ENCODE results near the gene SOCS7.

Gene SOCS7

GRCh38 chr17:38363016-38363415, 11.4 kb downstream of the SOCS7 start:
- no peak for DNase-seq (ENCODE audit: low read depth)

GRCh38 chr17:38364741-38365140, 13.1 kb downstream of the SOCS7 start:
- DNase-seq (ENCODE audit: low read depth): no peak

- no peak for DNase-seq (ENCODE audit: low read depth)
Measured at GRCh38 chr17:38369124-38369886, 17.7 kb downstream of the SOCS7 start.

- no peak for DNase-seq (ENCODE audit: low read depth)
Measured at GRCh38 chr17:38379448-38379847, 27.8 kb downstream of the SOCS7 start.

- DNase-seq (ENCODE audit: low read depth): no peak
Measured at GRCh38 chr17:38395090-38395489, 43.4 kb downstream of the SOCS7 start.

GRCh38 chr17:38397227-38397626, 45.6 kb downstream of the SOCS7 start:
- DNase-seq (ENCODE audit: low read depth): no peak

GRCh38 chr17:38400286-38400685, 48.6 kb downstream of the SOCS7 start:
- DNase-seq (ENCODE audit: low read depth): no peak

- DNase-seq (ENCODE audit: low read depth): no peak
Measured at GRCh38 chr17:38401459-38401858, 49.8 kb downstream of the SOCS7 start.

- no peak for DNase-seq (ENCODE audit: low read depth)
Measured at GRCh38 chr17:38402897-38403296, 51.3 kb downstream of the SOCS7 start.

GRCh38 chr17:38403491-38403890, 51.8 kb downstream of the SOCS7 start:
- DNase-seq (ENCODE audit: low read depth): peak; percentile 37

GRCh38 chr17:38404174-38404943, 52.7 kb downstream of the SOCS7 start:
- no peak for DNase-seq (ENCODE audit: low read depth)

GRCh38 chr17:38405654-38406053, 54.0 kb downstream of the SOCS7 start:
- DNase-seq (ENCODE audit: low read depth): no peak

GRCh38 chr17:38410201-38410600, 58.6 kb downstream of the SOCS7 start:
- DNase-seq (ENCODE audit: low read depth): no peak

GRCh38 chr17:38415250-38416194, 63.9 kb downstream of the SOCS7 start:
- DNase-seq (ENCODE audit: low read depth): peak; percentile 51

GRCh38 chr17:38416840-38417209, 65.2 kb downstream of the SOCS7 start:
- DNase-seq (ENCODE audit: low read depth): no peak

- DNase-seq (ENCODE audit: low read depth): no peak
Measured at GRCh38 chr17:38417210-38417951, 65.7 kb downstream of the SOCS7 start.

GRCh38 chr17:38418062-38418692, 66.5 kb downstream of the SOCS7 start:
- DNase-seq (ENCODE audit: low read depth): no peak

GRCh38 chr17:38418693-38419507, 67.3 kb downstream of the SOCS7 start:
- no peak for DNase-seq (ENCODE audit: low read depth)

GRCh38 chr17:38419508-38419981, 67.9 kb downstream of the SOCS7 start:
- DNase-seq (ENCODE audit: low read depth): no peak

GRCh38 chr17:38420518-38420917, 68.9 kb downstream of the SOCS7 start:
- DNase-seq (ENCODE audit: low read depth): no peak

All from ELR (cell line).